Measurements from ENCODE around the gene TOP2A.

DNA sequence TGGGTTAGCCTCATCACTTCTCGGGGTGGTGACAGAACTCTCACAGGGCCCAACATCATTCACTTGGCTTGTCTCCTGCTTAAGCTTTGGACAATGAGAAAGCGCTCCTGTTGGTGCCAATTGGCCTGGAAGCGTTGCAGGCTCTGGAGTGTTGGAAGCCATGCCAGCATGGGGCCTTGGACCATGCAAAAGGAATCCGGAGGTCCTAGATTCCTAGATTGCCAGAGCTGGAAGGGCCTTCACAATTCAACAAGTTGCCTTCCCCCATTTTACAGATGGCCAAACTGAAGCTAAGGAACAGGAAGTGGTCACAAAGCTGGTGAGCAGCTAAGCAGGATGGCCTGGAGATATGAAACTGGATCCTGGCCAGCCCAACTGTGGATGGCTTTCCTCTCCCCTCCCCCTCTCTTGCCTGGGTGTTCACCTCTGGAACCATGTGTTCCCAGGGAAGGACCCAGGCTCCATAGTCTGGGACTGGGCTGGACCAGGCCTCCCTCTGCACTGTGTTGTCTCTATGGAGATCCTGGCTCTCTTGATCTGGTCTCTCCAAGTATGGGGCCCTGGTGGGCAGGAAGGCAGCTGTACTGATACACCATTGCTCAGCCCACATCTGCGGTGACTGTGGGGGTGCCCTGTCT, 19.5 kb upstream of the TOP2A start:
- TF ChIP-seq, protein P1, sequence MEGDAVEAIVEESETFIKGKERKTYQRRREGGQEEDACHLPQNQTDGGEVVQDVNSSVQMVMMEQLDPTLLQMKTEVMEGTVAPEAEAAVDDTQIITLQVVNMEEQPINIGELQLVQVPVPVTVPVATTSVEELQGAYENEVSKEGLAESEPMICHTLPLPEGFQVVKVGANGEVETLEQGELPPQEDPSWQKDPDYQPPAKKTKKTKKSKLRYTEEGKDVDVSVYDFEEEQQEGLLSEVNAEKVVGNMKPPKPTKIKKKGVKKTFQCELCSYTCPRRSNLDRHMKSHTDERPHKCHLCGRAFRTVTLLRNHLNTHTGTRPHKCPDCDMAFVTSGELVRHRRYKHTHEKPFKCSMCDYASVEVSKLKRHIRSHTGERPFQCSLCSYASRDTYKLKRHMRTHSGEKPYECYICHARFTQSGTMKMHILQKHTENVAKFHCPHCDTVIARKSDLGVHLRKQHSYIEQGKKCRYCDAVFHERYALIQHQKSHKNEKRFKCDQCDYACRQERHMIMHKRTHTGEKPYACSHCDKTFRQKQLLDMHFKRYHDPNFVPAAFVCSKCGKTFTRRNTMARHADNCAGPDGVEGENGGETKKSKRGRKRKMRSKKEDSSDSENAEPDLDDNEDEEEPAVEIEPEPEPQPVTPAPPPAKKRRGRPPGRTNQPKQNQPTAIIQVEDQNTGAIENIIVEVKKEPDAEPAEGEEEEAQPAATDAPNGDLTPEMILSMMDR (IDR thresholded peaks at IDR 0.05; ENCODE audit: borderline replicate concordance, extremely low read depth, low read length, poor library complexity, severe bottlenecking) = no peak
- TF ChIP-seq EZH2 (IDR thresholded peaks at IDR 0.05; ENCODE audit: borderline replicate concordance, low read depth, low read length, severe bottlenecking) = no peak

All from DND-41 (cell line).